Left colon (tissue), 2 donors: Measurements from ENCODE around the gene TRIP6. TPM values are rescaled to one million over a fixed set of nuclear protein-coding genes. Genes with fewer than 3 reads are reported as not detected.

Experiments used
- microRNA-seq, 2 donors: library from miRNA; unstranded; fragments of <30 nt; microRNA quantifications; one replicate each; pipeline versions ENCODE4 v1.1.0 to v1.2.0, GENCODE V29; 2020
- total RNA-seq, 2 donors: library from RNA; stranded (reverse); fragmentation: NEBNext Ultra II Directional; extraction: Animal tissue kit (Norgen Biotek cat#: 25700); gene quantifications; one replicate each; pipeline ENCODE4 v1.2.1, GENCODE V29; 2021
- donor health status: DM: no; HTN: no; CAD: no.
- donor health status: DM: yes; HTN: yes; CAD: no.

Gene TRIP6
- total RNA-seq, 2 donors from 2014 or later, result 18.6 to 21.4 TPM

Small RNAs within 50 kb of the gene (microRNA-seq; reads per million reads assigned to microRNA genes)
- 0 reads per million in 2 donors for gene MIR6875

Other genes starting within 250 kb of the TRIP6 start
- under 1 TPM; 0.22 to 0.64 TPM for gene TFR2, start 225.8 kb upstream of the TRIP6 start, total RNA-seq
- under 1 TPM in 1 of 2 donors, not detected in 1; 0.42 TPM for gene ACTL6B, start 210.9 kb upstream of the TRIP6 start, total RNA-seq
- gene GNB2, start 193.6 kb upstream of the TRIP6 start, total RNA-seq, result 100 to 1,000 TPM; 273 to 279 TPM
- 10 to 100 TPM; 29.0 to 32.4 TPM for gene GIGYF1, start 173.1 kb upstream of the TRIP6 start, total RNA-seq
- gene POP7, start 161.3 kb upstream of the TRIP6 start, total RNA-seq, result 10 to 100 TPM; 21.5 to 25.0 TPM
- not detected for gene EPO, start 146.9 kb upstream of the TRIP6 start, total RNA-seq
- gene ZAN, start 133.8 kb upstream of the TRIP6 start, total RNA-seq, result not detected
- gene EPHB4, start 39.9 kb upstream of the TRIP6 start, total RNA-seq, result 10 to 100 TPM; 34.3 to 39.3 TPM
- gene SLC12A9, start 14.7 kb upstream of the TRIP6 start, total RNA-seq, result 10 to 100 TPM; 31.0 to 33.6 TPM
- gene SRRT, start 7.7 kb downstream of the TRIP6 start, total RNA-seq, result 100 to 1,000 TPM in 1 of 2 donors, 10 to 100 TPM in 1; 85.9 to 116 TPM
- 1 to 10 TPM; 2.2 to 2.7 TPM for gene UFSP1, start 22.3 kb downstream of the TRIP6 start, total RNA-seq
- gene ACHE, start 28.5 kb downstream of the TRIP6 start, total RNA-seq, result 10 to 100 TPM; 18.4 to 29.2 TPM
- 100 to 1,000 TPM; 144 to 185 TPM for gene MUC3A, start 82.1 kb downstream of the TRIP6 start, total RNA-seq
- gene MUC12, start 102.2 kb downstream of the TRIP6 start, total RNA-seq, result 1,000 to 10,000 TPM in 1 of 2 donors, 100 to 1,000 TPM in 1; 428 to 2,027 TPM
- 10 to 100 TPM; 12.1 to 42.2 TPM for gene MUC17, start 152.7 kb downstream of the TRIP6 start, total RNA-seq
- 10 to 100 TPM; 36.2 to 43.3 TPM for gene TRIM56, start 218.1 kb downstream of the TRIP6 start, total RNA-seq